ENCODE measurements around the gene FOXI1.

DNA sequence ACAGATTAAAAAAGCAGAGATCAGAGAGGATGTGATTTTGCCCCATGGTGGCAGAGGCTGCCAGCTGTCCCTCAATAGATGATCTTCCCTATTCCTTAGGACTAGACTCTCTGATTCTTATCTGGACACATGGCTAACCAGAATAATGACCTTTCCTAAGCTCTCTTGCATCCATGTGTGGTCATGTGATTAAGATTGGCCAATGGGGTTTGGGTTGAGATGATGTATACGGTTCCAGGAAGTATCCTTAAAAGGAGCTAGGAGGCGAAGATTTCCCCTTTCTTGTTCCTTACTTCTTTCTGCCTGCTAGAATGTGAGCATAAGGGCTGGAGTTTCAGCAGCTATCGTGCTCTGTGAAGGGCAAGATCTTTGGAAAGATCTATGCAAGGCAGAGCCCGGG is 39.8 kb downstream of the FOXI1 start:
- TF ChIP-seq POLR2A (IDR thresholded peaks at IDR 0.05; ENCODE audit: low read length) (no peak), ATOH8 (CRISPR knock-in tag; IDR thresholded peaks at IDR 0.05; ENCODE audit: low read depth) (no peak), CEBPB (IDR thresholded peaks at IDR 0.05) (no peak), ESRRA (IDR thresholded peaks at IDR 0.05; ENCODE audit: borderline replicate concordance, low read length) (no peak), MAX (IDR thresholded peaks at IDR 0.05) (no peak), PBX3 (IDR thresholded peaks at IDR 0.05) (no peak), SMC3 (IDR thresholded peaks at IDR 0.05) (no peak), NR3C1 (IDR thresholded peaks at IDR 0.05) (no peak), GATA3 (IDR thresholded peaks at IDR 0.05; ENCODE audit: borderline replicate concordance) (no peak), RAD21 (conservative IDR thresholded peaks at IDR 0.05 in 1 of 2, IDR thresholded peaks at IDR 0.05 in 1 of 2) (no peak), REST (IDR thresholded peaks at IDR 0.05) (no peak)
- TF ChIP-seq, protein P1, sequence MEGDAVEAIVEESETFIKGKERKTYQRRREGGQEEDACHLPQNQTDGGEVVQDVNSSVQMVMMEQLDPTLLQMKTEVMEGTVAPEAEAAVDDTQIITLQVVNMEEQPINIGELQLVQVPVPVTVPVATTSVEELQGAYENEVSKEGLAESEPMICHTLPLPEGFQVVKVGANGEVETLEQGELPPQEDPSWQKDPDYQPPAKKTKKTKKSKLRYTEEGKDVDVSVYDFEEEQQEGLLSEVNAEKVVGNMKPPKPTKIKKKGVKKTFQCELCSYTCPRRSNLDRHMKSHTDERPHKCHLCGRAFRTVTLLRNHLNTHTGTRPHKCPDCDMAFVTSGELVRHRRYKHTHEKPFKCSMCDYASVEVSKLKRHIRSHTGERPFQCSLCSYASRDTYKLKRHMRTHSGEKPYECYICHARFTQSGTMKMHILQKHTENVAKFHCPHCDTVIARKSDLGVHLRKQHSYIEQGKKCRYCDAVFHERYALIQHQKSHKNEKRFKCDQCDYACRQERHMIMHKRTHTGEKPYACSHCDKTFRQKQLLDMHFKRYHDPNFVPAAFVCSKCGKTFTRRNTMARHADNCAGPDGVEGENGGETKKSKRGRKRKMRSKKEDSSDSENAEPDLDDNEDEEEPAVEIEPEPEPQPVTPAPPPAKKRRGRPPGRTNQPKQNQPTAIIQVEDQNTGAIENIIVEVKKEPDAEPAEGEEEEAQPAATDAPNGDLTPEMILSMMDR (IDR thresholded peaks at IDR 0.05) = no peak
- TF ChIP-seq, protein P2, sequence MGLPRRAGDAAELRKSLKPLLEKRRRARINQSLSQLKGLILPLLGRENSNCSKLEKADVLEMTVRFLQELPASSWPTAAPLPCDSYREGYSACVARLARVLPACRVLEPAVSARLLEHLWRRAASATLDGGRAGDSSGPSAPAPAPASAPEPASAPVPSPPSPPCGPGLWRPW (IDR thresholded peaks at IDR 0.05) = no peak

Measured in A549 (cell line).